MCF 10A (cell line): Measurements from ENCODE around the gene YTHDF1. TPM values are rescaled to one million over a fixed set of nuclear protein-coding genes. Genes with fewer than 3 reads are reported as not detected.

ENCODE experiments used
- BruUV-seq: library from RNA; stranded (reverse); fragments of 400-500 nt; replicated peaks from 2 replicates; lab custom pipeline; 2021; lab: Mats Ljungman, UMichigan
- CTCF ChIA-PET: fragments of 300-600 bp; sonication (Branson Sonifier 250); formaldehyde crosslinking; extraction: SDS; loops from one replicate; lab custom pipeline; 2021; ENCODE audit warnings: antibody characterized with exemption, inconsistent platforms; lab: Yijun Ruan, JAX
- POLR2A ChIA-PET: fragments of 300-600, 350-650 bp; sonication (Branson Sonifier 250); formaldehyde crosslinking; extraction: SDS; loops from one replicate; lab custom pipeline; 2020; ENCODE audit warnings: antibody characterized with exemption, inconsistent platforms; lab: Yijun Ruan, JAX
- DNase-seq: peaks from one replicate; pipeline ENCODE4 v3.0.0-alpha.2; 2018; ENCODE audit not compliant: unreplicated experiment
- H3K27ac Mint-ChIP-seq: one replicate; pipeline ENCODE4 v1.8.0; 2022; ENCODE audit warnings: mild to moderate bottlenecking, low read depth, mixed read lengths; ENCODE audit not compliant: unreplicated experiment
- H3K27me3 Mint-ChIP-seq: one replicate; pipeline ENCODE4 v1.8.0; 2022; ENCODE audit warnings: mixed read lengths; ENCODE audit not compliant: insufficient read depth, unreplicated experiment
- H3K36me3 Mint-ChIP-seq: one replicate; pipeline ENCODE4 v1.8.0; 2022; ENCODE audit warnings: mild to moderate bottlenecking, moderate library complexity, mixed read lengths; ENCODE audit not compliant: insufficient read depth, unreplicated experiment
- H3K4me1 Mint-ChIP-seq: one replicate; pipeline ENCODE4 v1.8.0; 2022; ENCODE audit warnings: mixed read lengths; ENCODE audit not compliant: insufficient read depth, unreplicated experiment
- H3K4me3 Mint-ChIP-seq: one replicate; pipeline ENCODE4 v1.8.0; 2022; ENCODE audit warnings: mild to moderate bottlenecking, moderate library complexity, mixed read lengths; ENCODE audit not compliant: unreplicated experiment
- H3K9me3 Mint-ChIP-seq: one replicate; pipeline ENCODE4 v1.8.0; 2022; ENCODE audit warnings: mixed read lengths; ENCODE audit not compliant: unreplicated experiment
- CTCF ChIP-seq: fragments of 200-600 bp; IDR thresholded peaks from one replicate; pipeline ENCODE4 v1.8.0; 2022; ENCODE audit warnings: antibody characterized with exemption, mild to moderate bottlenecking; ENCODE audit not compliant: unreplicated experiment
- intact Hi-C: fragments of 100-400 bp; cut with micrococcal nuclease; formaldehyde crosslinking; loops from 2 replicates; pipeline ENCODE4 v1.14.1; 2022
- total RNA-seq: library from RNA; stranded (reverse); gene quantifications from 2 replicates; pipeline ENCODE4 v1.2.3, GENCODE V29; 2022

Gene YTHDF1
- total RNA-seq, 1 experiment from 2014 or later: 49.5 TPM

- ChIA-PET POLR2A (no interaction called here), CTCF (interaction anchor here (1.3 kb wide), 1 partner anchor 163 kb away, joined by 3 read pairs; no protein-coding TSS in a partner anchor)
- Mint-ChIP-seq H3K36me3 (peaks cover 13% of the 10 kb centered on the region), H3K4me1 (no peaks in the 10 kb centered on the region), H3K27me3 (peaks cover 74% of the 10 kb centered on the region), H3K27ac (no peak overlapping the region), H3K4me3 (no peak overlapping the region), H3K9me3 (no peaks in the 10 kb centered on the region)
- BruUV-seq: no TSS peak
- intact Hi-C loops: no loop called here
- TF ChIP-seq CTCF: no peak
- DNase-seq: peak; percentile 13
Measured at GRCh38 chr20:63172726-63173125, 43.2 kb downstream of the YTHDF1 start.

- no peak overlapping the region for H3K4me3 Mint-ChIP-seq
- intact Hi-C loops: no loop called here
- DNase-seq: no peak
- no peak overlapping the region for H3K27ac Mint-ChIP-seq
- ChIA-PET POLR2A (no interaction called here), CTCF (no interaction called here)
- peaks cover 10% of the 10 kb centered on the region for H3K36me3 Mint-ChIP-seq
- no TSS peak for BruUV-seq
- no peak for TF ChIP-seq CTCF
- H3K9me3 Mint-ChIP-seq: no peaks in the 10 kb centered on the region
- no peaks in the 10 kb centered on the region for H3K4me1 Mint-ChIP-seq
- peaks cover 73% of the 10 kb centered on the region for H3K27me3 Mint-ChIP-seq
Measured at GRCh38 chr20:63171991-63172390, 43.9 kb downstream of the YTHDF1 start.

- intact Hi-C loops: no loop called here
- no peaks in the 10 kb centered on the region for H3K36me3 Mint-ChIP-seq
- H3K9me3 Mint-ChIP-seq: no peaks in the 10 kb centered on the region
- DNase-seq: no peak
- BruUV-seq: no TSS peak
- H3K4me1 Mint-ChIP-seq: no peaks in the 10 kb centered on the region
- no peak overlapping the region for H3K27ac Mint-ChIP-seq
- TF ChIP-seq CTCF: no peak
- peaks cover 60% of the 10 kb centered on the region for H3K27me3 Mint-ChIP-seq
- H3K4me3 Mint-ChIP-seq: no peak overlapping the region
- CTCF ChIA-PET: interaction anchor here (1.4 kb wide), 1 partner anchor 13 kb away, joined by 4 read pairs; no protein-coding TSS in a partner anchor
- POLR2A ChIA-PET: no interaction called here
Measured at GRCh38 chr20:63169681-63170080, 46.2 kb downstream of the YTHDF1 start.

GRCh38 chr20:63168861-63169260, 47.1 kb downstream of the YTHDF1 start:
- Mint-ChIP-seq H3K4me1 (no peaks in the 10 kb centered on the region), H3K36me3 (no peaks in the 10 kb centered on the region), H3K4me3 (no peak overlapping the region), H3K27ac (no peak overlapping the region), H3K9me3 (no peaks in the 10 kb centered on the region), H3K27me3 (peaks cover 52% of the 10 kb centered on the region)
- no peak for DNase-seq
- intact Hi-C loops: no loop called here
- CTCF ChIA-PET: no interaction called here
- POLR2A ChIA-PET: interaction anchor here (0.6 kb wide), 1 partner anchor 359 kb away, joined by 3 read pairs; no protein-coding TSS in a partner anchor
- TF ChIP-seq CTCF: no peak
- no TSS peak for BruUV-seq
